HepG2 (cell line): ENCODE measurements around the gene PHF23. TPM values are rescaled to one million over a fixed set of nuclear protein-coding genes. Genes with fewer than 3 reads are reported as not detected.
A peak's percentile ranks its signal among the peaks of the same experiment; 100 is the strongest.

Experiments
- ARNT2 ChIP-seq: sonication (generic); formaldehyde crosslinking; IDR thresholded peaks from 2 replicates; pipeline ENCODE4 v1.8.0; 2022; ENCODE audit warnings: mild to moderate bottlenecking, low read depth, missing genetic modification reagents, moderate library complexity
- ATF5 ChIP-seq: sonication (generic); formaldehyde crosslinking; IDR thresholded peaks from 2 replicates; pipeline ENCODE4 v1.4.0; 2020; ENCODE audit warnings: mild to moderate bottlenecking, low read depth, missing genetic modification reagents
- DNMT1 ChIP-seq: sonication (generic); formaldehyde crosslinking; IDR thresholded peaks from 2 replicates; pipeline ENCODE4 v1.5.1; 2020; ENCODE audit warnings: mild to moderate bottlenecking, missing genetic modification reagents
- EEA1 ChIP-seq: sonication (generic); formaldehyde crosslinking; IDR thresholded peaks from 2 replicates; pipeline ENCODE4 v1.5.1; 2020; ENCODE audit warnings: mild to moderate bottlenecking, missing genetic modification reagents, borderline replicate concordance
- ETV5 ChIP-seq: IDR thresholded peaks from 2 replicates; pipeline ENCODE4 v1.6.1; 2018; ENCODE audit warnings: missing biosample characterization, missing genetic modification reagents, inconsistent platforms, borderline replicate concordance
- NFE2L1 ChIP-seq: sonication (generic); formaldehyde crosslinking; IDR thresholded peaks from 2 replicates; pipeline ENCODE4 v1.4.0; 2020; ENCODE audit warnings: missing genetic modification reagents, mild to moderate bottlenecking, borderline replicate concordance
- POLR2A ChIP-seq, 2 experiments: IDR thresholded peaks; 2 replicates each; pipeline ENCODE4 v1.6.1; 2011; ENCODE audit warnings: low read depth in 2 of 2, low read length in 2 of 2, mild to moderate bottlenecking in 1 of 2, moderate library complexity in 1 of 2; ENCODE audit not compliant: insufficient read depth in 1 of 2
- SNRNP70 ChIP-seq: fragments of 200-400 bp; formaldehyde crosslinking; IDR thresholded peaks from 2 replicates; pipeline ENCODE4 v1.6.1; 2017; ENCODE audit warnings: mild to moderate bottlenecking, low read depth, low read length, moderate library complexity
- ZNF12 ChIP-seq: sonication (generic); formaldehyde crosslinking; IDR thresholded peaks from 2 replicates; pipeline ENCODE4 v1.5.0; 2020; ENCODE audit warnings: missing genetic modification reagents
- ZNF468 ChIP-seq: sonication (generic); formaldehyde crosslinking; IDR thresholded peaks from 2 replicates; pipeline ENCODE4 v1.8.0; 2022; ENCODE audit warnings: mild to moderate bottlenecking, moderate library complexity, missing genetic modification reagents
- ZNF574 ChIP-seq: sonication (generic); formaldehyde crosslinking; IDR thresholded peaks from 2 replicates; pipeline ENCODE4 v1.4.0; 2020; ENCODE audit warnings: missing genetic modification reagents
- polyA plus RNA-seq, 8 experiments: library from polyadenylated mRNA; depleted of rRNA in 3 of 8; stranded (reverse) in 7 of 8; unstranded in 1 of 8; fragments of >200 nt; fragmentation: Illumina TruSeq in 4 of 8; extraction: Trizol in 4 of 8; gene quantifications; 2 replicates each; pipeline versions ENCODE4 v1.2.1 to v1.2.3, GENCODE V29; 2011 to 2016; ENCODE audit warnings: low read depth in 4 of 8, missing spikeins in 1 of 8, mixed read lengths in 1 of 8; ENCODE audit not compliant: insufficient read depth in 1 of 8
- total RNA-seq, 5 experiments: library from RNA; depleted of rRNA; stranded (reverse); fragments of >200 nt; fragmentation: Illumina TruSeq; extraction: Trizol; gene quantifications; 2 replicates each; pipeline ENCODE4 v1.2.3, GENCODE V29; 2016; ENCODE audit warnings: low read depth in 1 of 5
- TF ChIP-seq, protein P1 (sequence below): sonication (generic); formaldehyde crosslinking; IDR thresholded peaks from 2 replicates; pipeline ENCODE4 v1.8.1; 2023; ENCODE audit warnings: mild to moderate bottlenecking, missing genetic modification reagents
- TF ChIP-seq, protein P2 (sequence below): IDR thresholded peaks from 2 replicates; pipeline ENCODE4 v1.6.1; 2012; ENCODE audit warnings: low read length, improper control_type of control experiment
- TF ChIP-seq, protein P3 (sequence below): IDR thresholded peaks from 2 replicates; pipeline ENCODE4 v1.6.1; 2016; ENCODE audit warnings: missing compliant biosample characterization, missing genetic modification reagents, borderline replicate concordance
- TF ChIP-seq, protein P4 (sequence below): sonication (generic); formaldehyde crosslinking; IDR thresholded peaks from 2 replicates; pipeline ENCODE4 v1.5.1; 2020; ENCODE audit warnings: missing genetic modification reagents, mild to moderate bottlenecking, borderline replicate concordance
- TF ChIP-seq, protein P5 (sequence below): sonication (generic); formaldehyde crosslinking; IDR thresholded peaks from 2 replicates; pipeline ENCODE4 v1.5.0; 2020; ENCODE audit warnings: missing genetic modification reagents

Gene PHF23
- total and polyA plus RNA-seq, 2 of the 13 experiments (the other 11 are each of a cell fraction or from before 2014, with no cell fraction given), result 27.6 to 33.2 TPM

GRCh38 chr17:7191571-7192270, 47.5 kb downstream of the PHF23 start (continued):
- no peak for TF ChIP-seq ATF5 (CRISPR knock-in tag)
- TF ChIP-seq, protein P1, sequence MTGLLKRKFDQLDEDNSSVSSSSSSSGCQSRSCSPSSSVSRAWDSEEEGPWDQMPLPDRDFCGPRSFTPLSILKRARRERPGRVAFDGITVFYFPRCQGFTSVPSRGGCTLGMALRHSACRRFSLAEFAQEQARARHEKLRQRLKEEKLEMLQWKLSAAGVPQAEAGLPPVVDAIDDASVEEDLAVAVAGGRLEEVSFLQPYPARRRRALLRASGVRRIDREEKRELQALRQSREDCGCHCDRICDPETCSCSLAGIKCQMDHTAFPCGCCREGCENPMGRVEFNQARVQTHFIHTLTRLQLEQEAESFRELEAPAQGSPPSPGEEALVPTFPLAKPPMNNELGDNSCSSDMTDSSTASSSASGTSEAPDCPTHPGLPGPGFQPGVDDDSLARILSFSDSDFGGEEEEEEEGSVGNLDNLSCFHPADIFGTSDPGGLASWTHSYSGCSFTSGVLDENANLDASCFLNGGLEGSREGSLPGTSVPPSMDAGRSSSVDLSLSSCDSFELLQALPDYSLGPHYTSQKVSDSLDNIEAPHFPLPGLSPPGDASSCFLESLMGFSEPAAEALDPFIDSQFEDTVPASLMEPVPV (CRISPR knock-in tag), result no peak
- no peak for TF ChIP-seq POLR2A (IDR thresholded peaks at IDR 0.05; ENCODE audit: insufficient read depth in 1 of 2, low read depth in 2 of 2, low read length in 2 of 2)
- no peak for TF ChIP-seq ZNF12 (CRISPR knock-in tag)
- TF ChIP-seq, protein P2, sequence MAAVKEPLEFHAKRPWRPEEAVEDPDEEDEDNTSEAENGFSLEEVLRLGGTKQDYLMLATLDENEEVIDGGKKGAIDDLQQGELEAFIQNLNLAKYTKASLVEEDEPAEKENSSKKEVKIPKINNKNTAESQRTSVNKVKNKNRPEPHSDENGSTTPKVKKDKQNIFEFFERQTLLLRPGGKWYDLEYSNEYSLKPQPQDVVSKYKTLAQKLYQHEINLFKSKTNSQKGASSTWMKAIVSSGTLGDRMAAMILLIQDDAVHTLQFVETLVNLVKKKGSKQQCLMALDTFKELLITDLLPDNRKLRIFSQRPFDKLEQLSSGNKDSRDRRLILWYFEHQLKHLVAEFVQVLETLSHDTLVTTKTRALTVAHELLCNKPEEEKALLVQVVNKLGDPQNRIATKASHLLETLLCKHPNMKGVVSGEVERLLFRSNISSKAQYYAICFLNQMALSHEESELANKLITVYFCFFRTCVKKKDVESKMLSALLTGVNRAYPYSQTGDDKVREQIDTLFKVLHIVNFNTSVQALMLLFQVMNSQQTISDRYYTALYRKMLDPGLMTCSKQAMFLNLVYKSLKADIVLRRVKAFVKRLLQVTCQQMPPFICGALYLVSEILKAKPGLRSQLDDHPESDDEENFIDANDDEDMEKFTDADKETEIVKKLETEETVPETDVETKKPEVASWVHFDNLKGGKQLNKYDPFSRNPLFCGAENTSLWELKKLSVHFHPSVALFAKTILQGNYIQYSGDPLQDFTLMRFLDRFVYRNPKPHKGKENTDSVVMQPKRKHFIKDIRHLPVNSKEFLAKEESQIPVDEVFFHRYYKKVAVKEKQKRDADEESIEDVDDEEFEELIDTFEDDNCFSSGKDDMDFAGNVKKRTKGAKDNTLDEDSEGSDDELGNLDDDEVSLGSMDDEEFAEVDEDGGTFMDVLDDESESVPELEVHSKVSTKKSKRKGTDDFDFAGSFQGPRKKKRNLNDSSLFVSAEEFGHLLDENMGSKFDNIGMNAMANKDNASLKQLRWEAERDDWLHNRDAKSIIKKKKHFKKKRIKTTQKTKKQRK, result no peak
- no peak for TF ChIP-seq SNRNP70
- TF ChIP-seq ETV5, result no peak
- TF ChIP-seq ZNF574 (CRISPR knock-in tag), result peak; percentile 92
- TF ChIP-seq NFE2L1 (CRISPR knock-in tag), result no peak
- TF ChIP-seq, protein P3, sequence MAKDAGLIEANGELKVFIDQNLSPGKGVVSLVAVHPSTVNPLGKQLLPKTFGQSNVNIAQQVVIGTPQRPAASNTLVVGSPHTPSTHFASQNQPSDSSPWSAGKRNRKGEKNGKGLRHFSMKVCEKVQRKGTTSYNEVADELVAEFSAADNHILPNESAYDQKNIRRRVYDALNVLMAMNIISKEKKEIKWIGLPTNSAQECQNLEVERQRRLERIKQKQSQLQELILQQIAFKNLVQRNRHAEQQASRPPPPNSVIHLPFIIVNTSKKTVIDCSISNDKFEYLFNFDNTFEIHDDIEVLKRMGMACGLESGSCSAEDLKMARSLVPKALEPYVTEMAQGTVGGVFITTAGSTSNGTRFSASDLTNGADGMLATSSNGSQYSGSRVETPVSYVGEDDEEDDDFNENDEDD (CRISPR knock-in tag), result no peak
- no peak for TF ChIP-seq DNMT1 (CRISPR knock-in tag)
- no peak for TF ChIP-seq ARNT2 (CRISPR knock-in tag)
- TF ChIP-seq, protein P4, sequence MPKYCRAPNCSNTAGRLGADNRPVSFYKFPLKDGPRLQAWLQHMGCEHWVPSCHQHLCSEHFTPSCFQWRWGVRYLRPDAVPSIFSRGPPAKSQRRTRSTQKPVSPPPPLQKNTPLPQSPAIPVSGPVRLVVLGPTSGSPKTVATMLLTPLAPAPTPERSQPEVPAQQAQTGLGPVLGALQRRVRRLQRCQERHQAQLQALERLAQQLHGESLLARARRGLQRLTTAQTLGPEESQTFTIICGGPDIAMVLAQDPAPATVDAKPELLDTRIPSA (CRISPR knock-in tag), result no peak
- TF ChIP-seq ZNF468 (CRISPR knock-in tag), result no peak
- no peak for TF ChIP-seq EEA1 (CRISPR knock-in tag)
- TF ChIP-seq, protein P5, sequence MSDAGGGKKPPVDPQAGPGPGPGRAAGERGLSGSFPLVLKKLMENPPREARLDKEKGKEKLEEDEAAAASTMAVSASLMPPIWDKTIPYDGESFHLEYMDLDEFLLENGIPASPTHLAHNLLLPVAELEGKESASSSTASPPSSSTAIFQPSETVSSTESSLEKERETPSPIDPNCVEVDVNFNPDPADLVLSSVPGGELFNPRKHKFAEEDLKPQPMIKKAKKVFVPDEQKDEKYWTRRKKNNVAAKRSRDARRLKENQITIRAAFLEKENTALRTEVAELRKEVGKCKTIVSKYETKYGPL (CRISPR knock-in tag), result no peak
